SK-N-MC (cell line): ENCODE results near the gene FILIP1L.

Experiments
- EZH2 ChIP-seq: fragments of 200-600 bp; sonication (generic); IDR thresholded peaks from one replicate; pipeline ENCODE4 v1.6.1; 2017; ENCODE audit warnings: antibody characterized with exemption
- POLR2AphosphoS5 ChIP-seq: IDR thresholded peaks from 2 replicates; pipeline ENCODE4 v1.6.1; 2012; ENCODE audit warnings: mild to moderate bottlenecking, low read depth, low read length, borderline replicate concordance

- no peak for TF ChIP-seq EZH2
- no peak for TF ChIP-seq POLR2AphosphoS5
Measured at GRCh38 chr3:100163787-100164186, 49.5 kb upstream of the FILIP1L start.
